Epithelial cell of esophagus (primary cell): ENCODE results near the gene EGFL7.

Experiments
- DNase-seq: peaks from one replicate; pipeline ENCODE4 v3.0.0; 2010; ENCODE audit warnings: low read depth
- H3K4me3 ChIP-seq: 2 replicates; pipeline ENCODE4 v1.5.1; 2011; ENCODE audit warnings: mild to moderate bottlenecking, low read length, control low read depth
- CTCF ChIP-seq: IDR thresholded peaks from 2 replicates; pipeline ENCODE4 v1.5.1; 2011; ENCODE audit warnings: low read depth, mild to moderate bottlenecking, low read length, control low read depth, inconsistent platforms; ENCODE audit not compliant: insufficient read depth; ENCODE audit errors: missing control alignments

The EGFL7 gene

GRCh38 chr9:136665704-136666371 is 3.1 kb downstream of the EGFL7 start:
- no peak for DNase-seq
- H3K4me3 ChIP-seq: no peak overlapping the region

GRCh38 chr9:136666372-136667213 is 3.9 kb downstream of the EGFL7 start:
- no peak overlapping the region for H3K4me3 ChIP-seq
- no peak for DNase-seq
- TF ChIP-seq CTCF: no peak

More at GRCh38 chr9:136665704-136666371, 3.1 kb downstream of the EGFL7 start:
- TF ChIP-seq CTCF: no peak

- TF ChIP-seq CTCF: no peak
- DNase-seq: no peak
- H3K4me3 ChIP-seq: no peak overlapping the region
These were observed 4.7 kb downstream of the EGFL7 start for GRCh38 chr9:136667214-136667939.

- no peak overlapping the region for H3K4me3 ChIP-seq
- no peak for TF ChIP-seq CTCF
- no peak for DNase-seq
These were observed 5.4 kb downstream of the EGFL7 start for GRCh38 chr9:136667940-136668760.

DNA sequence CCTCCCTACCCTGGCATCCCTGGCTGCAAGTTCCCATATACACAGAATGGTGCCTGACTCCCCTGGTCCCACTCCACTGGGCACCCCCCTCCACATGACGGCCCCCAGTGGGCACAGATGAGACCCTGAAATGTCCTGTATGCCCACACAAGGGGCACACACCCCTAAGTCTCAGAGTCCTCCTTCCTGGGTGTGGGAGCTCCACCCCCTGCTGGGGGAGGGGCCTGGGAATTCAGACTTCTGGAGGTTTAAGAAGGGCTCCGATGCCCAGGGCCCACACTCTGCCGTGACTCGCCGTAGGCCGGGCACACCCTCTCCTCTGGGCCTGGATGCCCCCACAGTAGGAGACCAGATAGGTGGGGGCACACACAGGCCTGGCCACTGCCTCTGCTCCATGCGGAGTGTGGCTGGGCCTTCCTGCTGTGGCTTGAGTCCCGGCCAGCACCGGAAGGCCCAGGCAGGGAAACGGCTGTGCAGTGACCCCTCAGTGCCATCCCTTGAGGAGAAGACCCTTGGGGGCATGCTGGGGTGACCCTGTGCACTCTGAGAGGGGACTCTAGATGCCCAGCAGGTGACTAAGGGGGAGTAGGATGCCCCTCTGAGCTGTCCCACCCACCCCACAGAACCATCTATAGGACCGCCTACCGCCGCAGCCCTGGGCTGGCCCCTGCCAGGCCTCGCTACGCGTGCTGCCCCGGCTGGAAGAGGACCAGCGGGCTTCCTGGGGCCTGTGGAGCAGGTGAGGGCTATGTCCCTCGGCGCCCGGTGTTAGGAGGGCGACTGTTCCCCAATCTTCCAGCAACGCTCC is 6.5 kb downstream of the EGFL7 start:
- DNase-seq: peak; percentile 37
- no peak overlapping the region for H3K4me3 ChIP-seq
- TF ChIP-seq CTCF: no peak
